MG63 (cell line): ENCODE data around the gene AFF1. TPM values are rescaled to one million over a fixed set of nuclear protein-coding genes. Genes with fewer than 3 reads are reported as not detected.

Source experiments
- DNase-seq: peaks from one replicate; pipeline ENCODE4 v3.0.0-alpha.2; 2020
- H3K27me3 ChIP-seq: fragments of 250-450 bp; sonication (Bioruptor Pico); 2 replicates; pipeline ENCODE4 v1.5.1; 2020; ENCODE audit warnings: mild to moderate bottlenecking, moderate library complexity
- H3K36me3 ChIP-seq: fragments of 250-450 bp; sonication (Bioruptor Pico); 2 replicates; pipeline ENCODE4 v1.5.1; 2020; ENCODE audit warnings: mild to moderate bottlenecking, moderate library complexity
- H3K4me3 ChIP-seq: fragments of 250-450 bp; sonication (Bioruptor Pico); 2 replicates; pipeline ENCODE4 v1.5.1; 2020; ENCODE audit warnings: mild to moderate bottlenecking, moderate library complexity
- H3K9me3 ChIP-seq: fragments of 250-450 bp; sonication (Bioruptor Pico); 2 replicates; pipeline ENCODE4 v1.5.1; 2020; ENCODE audit warnings: mild to moderate bottlenecking, moderate library complexity
- total RNA-seq: library from RNA; depleted of rRNA; stranded (reverse); fragments of >200 nt; shearing (Covaris generic); gene quantifications from 2 replicates; pipeline ENCODE4 v1.2.3, GENCODE V29; 2014; ENCODE audit warnings: low replicate concordance

AFF1 gene
- total RNA-seq, 1 experiment from 2014 or later = 1.1 TPM

DNA sequence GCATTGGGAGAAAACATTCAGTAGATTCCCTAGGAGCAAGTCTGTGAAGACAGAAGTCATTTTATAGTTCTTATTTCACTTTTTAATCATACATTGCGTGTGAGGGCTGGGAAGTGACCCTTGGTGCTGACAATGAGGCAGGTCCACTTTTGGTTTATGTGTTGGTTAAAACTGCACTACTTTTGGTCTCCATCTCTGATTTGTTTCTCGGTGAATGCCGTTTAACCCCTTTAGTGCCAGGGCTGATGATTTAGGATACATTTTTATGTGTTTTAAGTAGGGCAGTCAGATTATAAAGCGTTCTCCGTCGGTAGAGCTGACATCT lies 110.4 kb downstream of the AFF1 start:
- Histone ChIP-seq H3K4me3 (no peak overlapping the region), H3K27me3 (no peaks in the 10 kb centered on the region), H3K36me3 (no peaks in the 10 kb centered on the region), H3K9me3 (no peaks in the 10 kb centered on the region)
- no peak for DNase-seq

DNA sequence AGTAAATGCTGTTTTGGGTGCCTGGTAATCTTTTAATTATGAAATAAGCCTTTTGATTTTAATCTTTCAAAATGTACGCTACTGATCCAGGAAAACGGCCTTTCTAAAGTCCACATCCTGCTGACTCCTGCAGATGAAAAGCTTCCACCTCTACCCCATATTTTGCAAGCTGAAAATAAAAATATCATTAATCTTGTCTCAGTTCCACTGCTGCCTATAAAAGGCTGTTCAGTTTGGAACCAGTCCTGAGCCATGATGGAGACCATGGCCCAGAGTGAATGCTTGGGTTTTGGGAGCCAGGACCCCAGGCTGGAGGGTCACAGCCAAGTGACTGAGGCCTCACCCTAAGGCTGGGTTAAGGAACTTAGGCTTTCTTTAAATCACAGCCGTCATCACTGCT lies 110.8 kb downstream of the AFF1 start:
- Histone ChIP-seq H3K27me3 (no peaks in the 10 kb centered on the region), H3K36me3 (no peaks in the 10 kb centered on the region), H3K4me3 (no peak overlapping the region), H3K9me3 (no peaks in the 10 kb centered on the region)
- DNase-seq = no peak

- no peak overlapping the region for H3K4me3 ChIP-seq
- H3K27me3 ChIP-seq = no peaks in the 10 kb centered on the region
- H3K9me3 ChIP-seq = no peaks in the 10 kb centered on the region
- DNase-seq = no peak
- H3K36me3 ChIP-seq = no peaks in the 10 kb centered on the region
These were observed 111.3 kb downstream of the AFF1 start for GRCh38 chr4:87046121-87046551.

DNA sequence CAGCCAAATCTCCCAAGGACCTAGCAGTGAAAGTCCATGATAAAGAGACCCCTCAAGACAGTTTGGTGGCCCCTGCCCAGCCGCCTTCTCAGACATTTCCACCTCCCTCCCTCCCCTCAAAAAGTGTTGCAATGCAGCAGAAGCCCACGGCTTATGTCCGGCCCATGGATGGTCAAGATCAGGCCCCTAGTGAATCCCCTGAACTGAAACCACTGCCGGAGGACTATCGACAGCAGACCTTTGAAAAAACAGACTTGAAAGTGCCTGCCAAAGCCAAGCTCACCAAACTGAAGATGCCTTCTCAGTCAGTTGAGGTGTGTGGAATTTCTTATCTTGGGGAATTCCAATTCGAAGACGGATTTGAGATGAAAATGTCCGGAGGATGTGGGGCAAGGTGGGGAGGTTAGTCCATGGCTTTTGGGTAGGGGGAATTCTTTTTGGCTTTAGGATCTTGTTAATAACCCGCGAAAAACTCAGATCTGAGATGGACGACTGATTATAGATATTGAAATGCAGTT lies 112.5 kb downstream of the AFF1 start:
- DNase-seq = no peak
- Histone ChIP-seq H3K9me3 (no peaks in the 10 kb centered on the region), H3K4me3 (no peak overlapping the region), H3K36me3 (no peaks in the 10 kb centered on the region), H3K27me3 (no peaks in the 10 kb centered on the region)

DNA sequence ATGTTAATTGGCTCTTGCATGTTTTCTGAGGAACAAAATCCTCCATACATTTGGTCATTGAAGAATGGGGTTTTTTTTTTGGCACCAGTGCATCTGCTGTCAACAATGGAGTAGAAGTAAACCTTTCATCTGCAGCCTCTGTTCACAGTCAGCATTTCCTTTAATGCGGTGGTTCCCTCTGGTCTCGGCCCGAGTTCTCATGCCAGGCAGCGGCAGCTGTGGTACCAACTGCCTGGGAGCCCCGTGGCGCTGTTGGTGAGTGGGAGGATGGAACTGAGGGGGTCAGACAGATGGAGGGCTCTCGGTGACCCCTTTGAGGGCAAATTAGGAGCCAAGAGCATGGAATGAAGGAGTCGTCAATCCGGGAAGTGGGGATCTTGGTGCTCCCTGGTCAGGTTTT lies 114.7 kb downstream of the AFF1 start:
- Histone ChIP-seq H3K36me3 (no peaks in the 10 kb centered on the region), H3K4me3 (no peak overlapping the region), H3K27me3 (no peaks in the 10 kb centered on the region), H3K9me3 (no peaks in the 10 kb centered on the region)
- no peak for DNase-seq

- DNase-seq = no peak
- Histone ChIP-seq H3K4me3 (no peak overlapping the region), H3K36me3 (no peaks in the 10 kb centered on the region), H3K27me3 (no peaks in the 10 kb centered on the region), H3K9me3 (no peaks in the 10 kb centered on the region)
These were observed 115.8 kb downstream of the AFF1 start for GRCh38 chr4:87050596-87050995.

DNA sequence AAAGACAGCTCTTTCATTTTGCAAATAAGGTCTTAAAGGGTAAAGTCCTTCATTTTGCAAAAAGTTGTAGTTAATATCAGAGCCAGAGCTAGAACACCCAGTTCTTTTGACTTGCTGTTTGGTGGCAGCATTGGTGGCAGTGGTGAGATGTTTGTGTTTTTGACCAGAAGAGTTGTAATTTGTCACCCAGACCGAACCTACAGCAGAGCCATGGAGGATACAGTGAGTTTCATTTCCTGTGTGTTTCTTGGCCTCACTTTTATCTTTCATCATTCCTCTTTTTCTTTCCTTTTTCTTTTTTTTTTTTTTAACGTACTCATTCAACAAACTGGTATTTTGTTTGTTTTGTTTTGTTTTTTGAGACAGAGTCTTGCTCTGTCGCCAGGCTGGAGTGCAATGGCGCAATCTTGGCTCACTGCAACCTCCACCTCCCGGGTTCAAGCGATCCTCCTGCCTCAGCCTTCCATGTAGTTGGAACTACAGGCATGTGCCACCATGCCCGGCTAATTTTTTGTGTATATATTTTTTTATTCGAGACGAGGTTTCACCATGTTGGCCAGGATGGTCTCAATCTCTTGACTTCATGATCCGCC lies 116.4 kb downstream of the AFF1 start:
- Histone ChIP-seq H3K9me3 (no peaks in the 10 kb centered on the region), H3K36me3 (no peaks in the 10 kb centered on the region), H3K4me3 (no peak overlapping the region), H3K27me3 (no peaks in the 10 kb centered on the region)
- DNase-seq = no peak

DNA sequence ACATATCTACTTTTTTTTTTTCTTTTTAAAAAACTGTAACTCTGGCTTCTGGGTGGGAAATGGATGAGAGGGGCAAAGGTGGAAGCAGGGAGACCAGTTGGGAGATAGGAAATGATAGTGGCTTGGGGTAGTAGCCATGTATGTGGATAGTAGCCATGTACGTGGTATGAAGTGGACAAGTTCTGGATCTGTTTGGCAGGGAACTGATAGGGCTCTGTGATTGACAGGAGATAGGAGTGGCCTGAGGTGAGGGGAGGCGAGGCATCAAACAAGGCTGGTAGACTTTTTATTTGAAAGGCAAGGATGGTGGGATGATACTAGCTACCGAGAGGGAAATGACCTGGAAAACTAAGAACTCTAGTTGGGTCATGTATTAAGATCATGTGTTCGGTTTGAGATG lies 117.8 kb downstream of the AFF1 start:
- Histone ChIP-seq H3K4me3 (no peak overlapping the region), H3K27me3 (no peaks in the 10 kb centered on the region), H3K9me3 (no peaks in the 10 kb centered on the region), H3K36me3 (no peaks in the 10 kb centered on the region)
- DNase-seq = no peak

GRCh38 chr4:87053176-87053658 lies 118.4 kb downstream of the AFF1 start:
- H3K9me3 ChIP-seq = no peaks in the 10 kb centered on the region
- H3K4me3 ChIP-seq = no peak overlapping the region
- no peaks in the 10 kb centered on the region for H3K36me3 ChIP-seq
- no peak for DNase-seq
- H3K27me3 ChIP-seq = no peaks in the 10 kb centered on the region

GRCh38 chr4:87053802-87054767 lies 119.3 kb downstream of the AFF1 start:
- Histone ChIP-seq H3K36me3 (no peaks in the 10 kb centered on the region), H3K9me3 (no peaks in the 10 kb centered on the region), H3K4me3 (no peak overlapping the region), H3K27me3 (no peaks in the 10 kb centered on the region)
- no peak for DNase-seq

GRCh38 chr4:87054900-87055299 lies 120.1 kb downstream of the AFF1 start:
- Histone ChIP-seq H3K36me3 (no peaks in the 10 kb centered on the region), H3K4me3 (no peak overlapping the region), H3K27me3 (no peaks in the 10 kb centered on the region), H3K9me3 (no peaks in the 10 kb centered on the region)
- DNase-seq = no peak

GRCh38 chr4:87055311-87055710 lies 120.5 kb downstream of the AFF1 start:
- Histone ChIP-seq H3K9me3 (no peaks in the 10 kb centered on the region), H3K36me3 (no peaks in the 10 kb centered on the region), H3K4me3 (no peak overlapping the region), H3K27me3 (no peaks in the 10 kb centered on the region)
- no peak for DNase-seq

DNA sequence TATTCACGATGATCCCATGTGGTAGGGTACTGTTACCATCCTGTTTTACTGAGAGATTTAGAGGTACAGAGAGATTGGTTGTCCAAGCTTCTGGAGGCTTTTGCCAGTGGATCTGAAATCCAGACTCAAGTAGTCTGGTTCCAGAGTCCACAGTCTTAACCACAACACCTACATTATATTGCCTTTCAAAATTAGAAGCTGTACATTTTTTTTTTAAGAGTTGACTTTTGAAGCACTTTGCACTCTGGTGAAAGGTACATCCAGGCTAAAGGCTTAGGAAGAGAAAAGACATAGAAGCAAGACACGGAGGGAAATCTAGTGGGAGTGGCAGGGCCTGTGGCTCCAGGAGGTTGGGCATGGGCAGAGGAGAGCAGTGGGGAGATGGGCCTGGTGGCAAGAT lies 122.1 kb downstream of the AFF1 start:
- H3K9me3 ChIP-seq = no peaks in the 10 kb centered on the region
- H3K4me3 ChIP-seq = no peak overlapping the region
- no peaks in the 10 kb centered on the region for H3K36me3 ChIP-seq
- DNase-seq = no peak
- H3K27me3 ChIP-seq = no peaks in the 10 kb centered on the region

DNA sequence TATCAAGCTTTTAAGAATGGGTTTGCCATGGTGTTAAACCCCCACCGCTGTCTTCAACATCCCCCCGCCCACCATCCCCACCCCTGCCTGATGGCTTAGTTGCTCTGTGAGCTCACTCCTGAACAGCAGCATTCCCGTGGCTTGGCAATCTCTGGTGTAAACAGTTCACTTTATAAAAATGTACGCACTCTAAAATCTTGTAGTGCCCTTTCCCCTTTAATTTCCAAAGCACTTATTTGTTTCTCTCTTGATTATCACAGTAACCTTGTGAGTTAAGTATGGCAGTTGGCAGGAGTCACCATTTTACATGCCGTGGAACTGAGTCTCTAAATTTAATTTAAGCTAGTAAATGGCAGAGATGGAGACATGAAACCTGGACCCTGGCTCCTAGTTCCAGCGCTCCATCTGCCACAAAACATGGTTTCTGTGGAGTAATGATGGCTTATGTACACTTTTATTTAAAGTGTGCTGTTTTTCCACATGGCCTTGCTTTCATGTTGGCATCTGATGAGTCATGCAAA lies 123.1 kb downstream of the AFF1 start:
- H3K36me3 ChIP-seq = no peaks in the 10 kb centered on the region
- no peaks in the 10 kb centered on the region for H3K9me3 ChIP-seq
- H3K27me3 ChIP-seq = no peaks in the 10 kb centered on the region
- peak; percentile 34 for DNase-seq
- no peak overlapping the region for H3K4me3 ChIP-seq

GRCh38 chr4:87058356-87059073 lies 123.7 kb downstream of the AFF1 start:
- H3K27me3 ChIP-seq = no peaks in the 10 kb centered on the region
- H3K4me3 ChIP-seq = no peak overlapping the region
- no peaks in the 10 kb centered on the region for H3K9me3 ChIP-seq
- no peaks in the 10 kb centered on the region for H3K36me3 ChIP-seq
- no peak for DNase-seq

- DNase-seq = peak; percentile 72
- no peaks in the 10 kb centered on the region for H3K36me3 ChIP-seq
- no peaks in the 10 kb centered on the region for H3K27me3 ChIP-seq
- H3K9me3 ChIP-seq = no peaks in the 10 kb centered on the region
- H3K4me3 ChIP-seq = no peak overlapping the region
These were observed 126.1 kb downstream of the AFF1 start for GRCh38 chr4:87060957-87061356.

- Histone ChIP-seq H3K9me3 (no peaks in the 10 kb centered on the region), H3K27me3 (no peaks in the 10 kb centered on the region), H3K4me3 (no peak overlapping the region), H3K36me3 (no peaks in the 10 kb centered on the region)
- DNase-seq = no peak
These were observed 130.2 kb downstream of the AFF1 start for GRCh38 chr4:87065021-87065420.
